Amniotic epithelial cell (primary cell): ENCODE measurements around the gene PBX4.

Experiments used
- DNase-seq: peaks from one replicate; pipeline ENCODE4 v3.0.0-alpha.2; 2010; ENCODE audit warnings: low read depth

Gene PBX4

DNA sequence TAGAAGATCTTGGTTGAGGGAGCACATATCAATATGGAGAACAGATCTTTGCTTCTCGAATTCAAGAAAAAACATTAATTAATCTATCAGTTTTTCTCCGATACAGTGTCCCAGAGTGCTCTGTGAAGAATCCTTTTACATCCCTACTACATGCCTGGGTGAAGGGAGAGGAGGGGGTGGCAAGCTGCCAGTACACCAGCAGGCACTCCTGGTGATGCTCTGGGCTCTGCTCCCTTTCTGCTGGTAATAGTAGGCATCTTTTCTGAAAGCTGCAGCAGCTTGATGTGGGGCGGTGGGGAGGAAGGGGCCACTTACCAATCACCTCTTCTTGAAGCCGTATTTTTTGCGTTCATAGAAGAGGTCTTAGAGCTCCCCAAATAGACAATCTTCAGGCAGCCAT is 30.7 kb downstream of the PBX4 start:
- DNase-seq = no peak

DNA sequence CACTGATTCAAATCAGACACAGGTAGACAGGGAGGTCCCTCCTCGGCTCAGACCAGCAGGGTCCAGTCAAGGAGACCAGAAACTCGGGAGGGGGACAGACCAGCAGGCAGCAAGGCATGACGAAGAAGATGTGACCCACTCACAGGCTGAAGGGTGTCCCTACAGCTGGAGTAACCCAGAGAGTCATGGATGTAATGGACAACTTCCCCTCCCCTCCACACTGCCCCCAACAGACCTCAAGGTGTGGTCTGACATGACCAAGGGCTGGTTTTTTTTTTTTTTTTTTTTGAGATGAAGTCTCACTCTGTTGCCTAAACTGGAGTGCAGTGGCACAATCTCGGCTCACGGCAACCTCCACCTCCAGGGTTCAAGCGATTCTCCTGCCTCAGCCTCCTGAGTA is 34.1 kb downstream of the PBX4 start:
- DNase-seq = no peak

DNA sequence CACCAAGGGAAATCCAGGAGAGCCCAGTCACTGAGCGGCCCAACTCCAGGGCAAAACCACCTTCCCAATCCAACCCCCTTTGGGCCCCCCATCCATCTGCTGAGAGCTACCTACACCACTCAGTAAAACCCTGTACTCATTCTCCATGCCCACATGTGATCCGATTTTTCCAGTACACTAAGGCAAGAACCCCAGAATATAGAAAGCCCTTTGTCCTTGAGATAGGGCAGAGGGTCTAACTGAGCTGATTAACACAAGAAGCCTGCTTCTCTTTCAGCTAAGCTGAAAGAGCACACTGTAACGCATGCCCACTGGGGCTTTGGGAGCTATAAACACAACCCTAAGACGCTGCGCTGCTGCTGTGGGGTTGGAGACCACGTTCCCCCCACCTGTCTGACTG is 36.0 kb downstream of the PBX4 start:
- DNase-seq = no peak

DNA sequence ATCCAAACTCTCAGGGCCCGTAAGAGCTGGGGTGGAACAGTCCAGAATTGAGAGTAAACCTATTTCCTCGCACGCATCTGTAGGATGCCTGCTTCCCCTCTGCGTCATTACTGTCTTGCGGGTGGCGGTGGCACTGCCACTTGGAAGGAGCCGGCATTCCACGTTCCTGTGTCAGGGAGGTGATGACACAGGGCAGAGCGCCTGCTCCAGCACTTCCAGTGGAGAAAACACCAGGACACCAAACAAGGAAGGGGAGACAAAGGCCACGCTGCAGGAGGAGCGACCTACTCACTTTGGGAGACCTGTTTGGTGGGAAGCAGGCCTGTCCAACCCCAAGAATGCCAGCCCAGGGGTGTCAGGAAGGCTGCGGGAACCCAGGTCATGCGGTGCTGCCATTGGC is 37.1 kb downstream of the PBX4 start:
- no peak for DNase-seq

DNA sequence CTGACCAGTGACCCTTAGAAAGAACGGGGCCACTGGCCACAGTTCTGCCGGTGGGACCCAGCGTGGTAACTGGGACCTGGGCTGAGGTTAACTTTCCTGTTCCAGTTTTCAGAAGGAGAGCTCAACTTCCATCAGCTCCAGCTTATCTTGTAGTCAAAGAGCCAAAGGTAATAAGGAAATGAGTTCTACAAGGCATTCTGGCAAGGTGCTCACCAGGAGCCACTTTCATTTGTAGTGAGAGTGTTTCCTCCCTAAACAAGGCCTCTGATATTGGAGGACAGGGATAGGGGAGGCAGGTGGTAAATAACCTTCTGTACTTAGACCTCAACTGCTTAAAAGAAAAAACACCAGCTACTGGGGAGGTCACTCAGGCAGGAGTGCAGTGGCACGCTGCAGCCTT is 38.1 kb downstream of the PBX4 start:
- DNase-seq = no peak

DNA sequence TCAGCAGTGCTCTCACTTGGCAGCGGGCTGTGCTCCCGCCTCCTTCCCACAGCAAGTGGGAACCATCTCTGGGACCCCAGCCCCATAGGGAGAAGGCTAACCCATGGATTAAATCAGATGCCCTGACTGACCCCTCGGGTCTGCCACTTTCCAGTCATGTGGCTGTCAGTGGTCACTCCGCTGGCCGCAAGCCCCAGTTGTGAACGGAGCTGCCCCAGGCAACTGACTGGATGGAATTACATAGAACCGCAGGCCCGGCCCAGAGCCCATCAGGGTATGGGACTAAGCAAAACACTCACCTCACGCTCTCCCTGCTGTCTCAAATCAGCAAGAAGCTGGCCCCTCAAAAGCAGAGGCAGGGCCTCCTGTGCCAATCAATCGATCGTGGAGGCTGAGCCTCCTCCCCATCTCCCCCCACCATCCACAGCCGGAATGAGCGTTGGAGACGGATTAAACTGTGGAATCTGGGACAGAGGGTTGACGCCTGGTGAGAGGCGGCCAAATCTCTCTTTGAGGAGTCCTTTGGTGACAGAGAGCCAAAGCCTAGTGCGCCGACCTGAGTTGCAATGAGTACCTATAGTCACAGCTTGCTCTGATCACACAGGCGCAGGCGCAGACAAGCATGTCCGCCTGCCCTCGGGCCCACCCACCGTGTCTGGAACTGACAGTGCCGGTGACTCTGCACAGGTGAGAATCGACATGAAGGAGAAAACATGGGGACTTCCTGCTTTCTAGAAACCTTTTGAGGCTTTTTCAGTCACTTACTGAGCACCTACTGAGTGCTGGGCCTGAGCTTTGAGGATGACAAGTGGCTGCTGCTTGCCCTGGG is 38.7 kb downstream of the PBX4 start:
- DNase-seq = no peak

DNA sequence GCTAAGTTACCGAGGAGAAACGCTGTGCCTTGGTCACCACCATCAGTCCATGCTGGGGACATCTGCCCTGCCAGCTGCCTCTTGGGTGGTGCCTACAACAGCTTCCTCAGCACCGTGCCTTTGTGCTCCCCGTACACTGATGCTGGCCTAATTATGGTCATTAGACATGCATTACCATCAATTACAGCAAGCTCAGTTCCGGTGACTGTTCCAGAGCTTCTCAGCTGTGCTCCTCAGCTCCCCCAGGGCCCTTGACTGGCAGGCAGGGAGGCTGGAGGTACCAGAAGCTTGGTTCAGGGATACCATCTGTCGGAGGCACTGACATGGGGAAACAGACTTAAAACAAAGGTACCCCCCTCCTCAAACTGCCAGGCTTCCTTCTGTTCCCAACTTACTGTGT is 40.2 kb downstream of the PBX4 start:
- DNase-seq = no peak

DNA sequence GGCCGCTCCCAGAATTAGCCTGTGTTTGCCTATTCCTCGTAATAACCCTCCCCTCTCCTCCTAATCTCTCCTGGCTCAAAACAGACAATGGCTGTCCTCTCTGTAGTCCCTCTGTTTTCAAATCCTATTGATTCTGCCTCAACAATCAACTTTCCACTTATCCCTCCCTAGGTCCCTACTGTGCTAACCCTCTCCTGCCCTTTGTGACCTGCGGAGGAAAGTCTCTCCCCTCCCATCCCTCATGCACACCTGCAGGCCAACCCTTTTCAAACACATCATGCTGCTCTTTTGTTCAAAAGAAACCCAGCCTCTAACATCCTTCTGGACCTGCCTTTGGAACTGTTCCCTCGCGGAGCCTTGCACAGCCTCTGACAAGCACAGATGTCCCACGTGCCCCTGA is 43.1 kb downstream of the PBX4 start:
- no peak for DNase-seq

DNA sequence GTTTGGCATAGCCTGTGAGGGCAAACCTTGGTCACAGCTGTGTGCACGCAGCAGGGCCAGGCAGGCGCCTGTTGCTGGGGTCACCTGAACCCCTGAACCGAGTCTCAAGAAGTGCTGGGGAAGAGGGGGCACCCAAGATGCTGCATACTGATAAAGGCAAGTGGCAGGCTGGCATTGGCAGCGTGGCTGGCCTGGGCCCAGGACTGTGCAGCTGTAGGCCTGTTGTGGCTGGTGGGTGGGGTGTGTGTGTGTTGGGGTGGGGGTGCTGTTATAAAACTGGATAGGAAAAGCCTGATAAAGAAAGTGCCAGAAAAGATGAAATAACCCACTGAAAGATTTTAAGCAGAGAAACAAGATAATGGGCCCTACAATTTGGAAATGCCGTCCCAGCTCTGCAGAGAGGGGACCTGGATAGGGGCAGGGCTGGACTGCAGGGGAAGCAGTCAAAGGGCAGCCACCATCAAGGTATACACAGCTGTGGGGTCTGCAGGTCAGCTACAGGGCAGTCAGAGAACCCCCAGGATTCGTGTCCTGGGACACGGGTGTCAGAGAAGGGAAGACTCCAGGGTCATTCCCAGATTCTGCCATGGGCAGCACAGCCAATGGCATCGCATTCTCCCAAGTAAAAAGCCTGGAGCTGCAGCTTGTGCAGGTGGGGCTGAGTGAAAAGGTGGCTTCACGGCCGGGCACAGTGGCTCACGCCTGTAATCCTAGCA is 47.3 kb downstream of the PBX4 start:
- DNase-seq = no peak

DNA sequence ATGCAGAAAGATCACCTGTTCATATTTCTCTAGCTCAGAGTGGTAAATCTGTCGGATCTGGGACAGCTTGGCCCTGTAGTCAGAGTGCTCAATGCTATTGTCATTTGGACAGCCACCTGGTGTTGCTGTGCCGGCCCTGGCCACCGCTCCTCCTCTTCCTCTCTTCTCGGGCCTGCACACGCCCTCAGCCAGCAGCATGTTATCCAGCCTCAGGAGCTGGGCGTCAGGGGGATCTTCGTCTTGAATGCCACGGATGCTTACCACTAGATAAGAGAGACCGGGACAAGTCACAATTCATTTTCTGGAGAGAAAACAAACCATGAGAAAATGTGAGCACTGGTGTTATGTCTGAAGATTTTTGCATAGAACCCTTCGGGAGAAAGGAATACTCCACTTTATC is 47.9 kb downstream of the PBX4 start:
- DNase-seq = no peak

DNA sequence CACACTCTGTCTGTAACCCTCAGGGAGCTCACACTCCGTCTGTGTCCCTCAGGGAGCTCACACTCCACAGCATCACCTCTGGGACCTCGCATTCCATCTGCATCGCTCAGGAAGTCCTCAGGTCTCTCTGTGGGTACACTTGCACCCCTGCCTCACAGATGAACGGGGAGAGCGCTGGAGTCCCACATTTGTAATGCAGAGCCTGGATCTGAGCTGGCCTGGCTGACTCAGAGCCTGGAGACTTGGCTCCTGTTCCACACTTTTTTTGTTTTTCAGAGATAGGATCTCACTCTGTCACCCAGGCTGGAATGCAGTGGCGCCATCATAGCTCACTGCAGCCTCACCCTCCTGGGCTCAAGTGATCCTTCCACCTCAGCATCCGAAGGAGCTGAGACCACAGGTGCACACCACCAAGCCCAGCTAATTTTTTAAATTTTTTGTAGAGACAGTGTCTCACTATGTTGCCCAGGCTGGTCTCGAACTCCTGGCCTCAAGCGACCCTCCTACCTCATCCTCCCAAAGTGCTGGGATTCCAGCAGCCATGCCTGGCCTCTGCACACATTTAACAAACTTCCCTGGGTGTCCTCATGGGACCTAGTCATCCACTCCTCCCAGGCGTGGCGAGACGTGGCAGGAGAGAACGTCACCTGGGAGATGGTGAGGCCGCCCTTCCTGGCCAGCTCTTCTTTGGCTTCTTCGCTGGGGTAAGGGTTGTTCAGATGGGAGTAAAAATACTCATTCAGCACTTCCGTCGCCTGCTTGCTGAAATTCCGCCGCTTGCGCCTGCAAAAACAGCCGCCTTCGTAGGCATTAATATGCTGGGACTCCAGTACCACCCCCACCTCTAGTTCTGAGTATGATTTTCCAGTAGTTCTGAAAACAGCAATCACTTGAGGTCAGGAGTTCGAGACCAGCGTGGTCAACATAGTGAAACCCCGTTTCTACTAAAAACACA is 49.4 kb downstream of the PBX4 start:
- DNase-seq = peak; percentile 37

DNA sequence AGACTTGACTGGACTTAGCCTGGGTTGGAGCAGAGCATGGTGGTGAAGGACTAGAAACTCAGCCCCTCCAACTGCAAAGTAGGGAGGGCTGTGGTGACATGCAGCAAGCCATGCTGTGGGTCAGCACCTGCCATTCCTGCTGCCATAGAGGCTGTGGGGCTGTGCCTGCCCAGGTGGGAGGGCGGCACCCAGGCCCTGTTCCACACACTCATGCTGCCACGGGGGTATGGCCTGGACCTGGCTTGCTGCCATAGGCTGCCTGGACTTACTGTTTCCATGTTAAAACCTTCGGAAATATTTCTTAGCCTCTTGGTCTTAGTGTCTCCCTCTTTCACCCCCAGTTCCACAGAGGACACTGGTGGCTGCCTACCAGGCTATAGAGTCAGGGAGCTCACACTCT is 51.1 kb downstream of the PBX4 start:
- DNase-seq = no peak

DNA sequence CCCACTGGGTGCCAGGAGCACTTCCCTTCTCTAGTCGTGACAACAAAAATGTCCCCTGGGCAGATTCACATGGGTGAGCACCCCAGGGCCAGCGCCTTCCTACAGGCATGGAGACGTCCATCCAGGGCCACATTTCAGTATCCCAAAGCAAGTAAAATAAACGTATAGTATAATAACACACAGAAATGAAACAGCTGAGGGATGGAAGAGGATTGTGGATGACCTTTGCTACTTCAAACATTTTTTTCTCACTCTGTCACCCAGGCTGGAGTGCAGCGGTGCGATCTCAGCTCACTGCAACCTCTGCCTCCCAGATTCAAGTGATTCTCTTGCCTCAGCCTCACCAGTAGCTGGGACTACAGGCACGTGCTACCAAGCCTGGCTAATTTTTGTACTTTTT is 52.2 kb downstream of the PBX4 start:
- DNase-seq = no peak

DNA sequence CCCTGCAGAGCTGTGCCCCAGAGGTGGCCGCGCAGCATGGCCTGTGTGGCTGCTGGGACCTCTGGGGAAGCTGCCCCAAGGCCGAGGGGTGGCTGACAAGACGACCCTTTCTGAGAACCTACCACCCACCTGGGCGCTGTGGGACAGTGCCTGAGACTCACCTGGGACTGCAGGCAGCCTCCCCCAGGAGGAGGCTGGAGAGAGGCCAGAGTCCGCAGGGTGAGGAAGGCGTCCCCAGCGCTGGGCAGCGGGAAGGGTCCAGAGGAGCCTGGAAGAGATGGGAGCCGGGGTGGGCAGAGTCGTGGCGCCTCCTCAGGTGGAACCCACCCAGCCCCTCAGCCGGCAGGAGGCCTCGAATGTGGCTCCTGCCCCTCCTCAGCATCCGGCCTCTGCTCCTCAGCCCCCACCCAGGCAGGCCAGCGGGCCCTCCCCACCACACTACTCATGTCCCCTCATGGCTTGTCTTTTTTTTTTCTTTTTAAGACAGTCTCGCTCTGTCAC is 55.1 kb downstream of the PBX4 start:
- DNase-seq = no peak

DNA sequence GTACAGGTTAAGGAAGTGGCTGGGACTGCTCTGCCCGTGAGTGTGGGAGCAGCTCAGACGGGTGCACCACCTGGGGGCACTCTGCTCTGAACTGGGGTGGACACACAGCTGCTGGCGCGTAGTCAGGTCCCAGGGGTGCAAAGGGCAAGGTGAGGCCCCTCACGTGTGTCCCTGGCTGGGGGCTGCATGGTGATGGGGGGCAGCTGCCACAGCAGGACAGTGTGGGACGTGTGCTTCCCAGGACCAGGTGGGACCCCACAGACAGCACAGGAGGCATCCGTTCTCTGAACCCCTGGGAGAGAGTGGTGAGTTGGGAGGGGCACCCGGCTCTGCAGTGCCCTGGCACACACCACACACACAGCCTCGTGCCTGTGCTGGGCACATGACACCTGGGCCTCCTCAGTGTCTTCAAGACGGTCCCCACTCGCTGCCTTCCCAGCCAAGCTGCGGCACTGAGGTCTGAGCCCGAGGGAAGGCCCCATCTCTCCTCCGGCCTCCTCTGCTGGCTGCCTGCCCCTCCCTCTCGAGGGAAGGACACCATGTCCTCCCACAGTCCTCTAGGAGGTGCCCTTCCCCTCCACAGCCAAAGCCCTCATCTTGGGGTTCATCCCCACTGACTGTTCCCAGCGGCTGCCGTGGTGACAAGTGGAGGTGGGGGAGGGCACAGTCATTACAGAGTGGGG is 55.7 kb downstream of the PBX4 start:
- DNase-seq = no peak

DNA sequence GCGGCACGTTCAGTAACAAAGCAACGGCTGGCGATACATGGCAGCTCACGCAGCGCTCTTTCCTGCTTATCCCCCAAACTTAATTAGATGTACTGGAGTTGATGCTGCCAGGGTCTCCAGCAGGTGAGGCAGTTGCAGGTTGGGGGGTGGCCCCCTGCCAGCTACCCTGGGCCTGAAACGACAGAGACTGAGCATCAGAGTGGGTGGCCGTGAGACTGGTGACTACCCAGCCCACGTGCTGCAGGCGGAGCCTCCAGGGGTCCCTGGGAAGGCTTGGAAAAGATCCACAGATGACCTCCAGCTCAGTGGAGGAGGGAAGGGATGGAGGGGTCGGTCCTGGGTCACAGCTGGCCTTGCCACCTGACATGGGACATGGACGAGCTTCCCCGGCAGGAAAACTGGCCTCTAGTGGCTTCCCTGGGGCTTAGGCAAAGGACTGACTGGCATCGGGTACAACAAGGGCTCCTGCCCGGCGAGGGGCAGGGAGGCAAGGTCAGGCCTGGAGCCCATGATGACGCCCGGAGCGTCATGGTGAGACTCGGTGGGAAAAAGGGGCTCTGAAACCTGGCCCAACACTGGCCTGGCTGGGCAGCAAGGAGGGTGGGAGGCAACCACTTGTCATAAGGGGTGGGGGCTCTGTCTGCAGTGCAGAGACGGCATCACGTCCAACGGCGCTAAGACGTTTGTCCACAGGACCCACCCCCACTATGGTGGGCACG is 56.4 kb downstream of the PBX4 start:
- no peak for DNase-seq

DNA sequence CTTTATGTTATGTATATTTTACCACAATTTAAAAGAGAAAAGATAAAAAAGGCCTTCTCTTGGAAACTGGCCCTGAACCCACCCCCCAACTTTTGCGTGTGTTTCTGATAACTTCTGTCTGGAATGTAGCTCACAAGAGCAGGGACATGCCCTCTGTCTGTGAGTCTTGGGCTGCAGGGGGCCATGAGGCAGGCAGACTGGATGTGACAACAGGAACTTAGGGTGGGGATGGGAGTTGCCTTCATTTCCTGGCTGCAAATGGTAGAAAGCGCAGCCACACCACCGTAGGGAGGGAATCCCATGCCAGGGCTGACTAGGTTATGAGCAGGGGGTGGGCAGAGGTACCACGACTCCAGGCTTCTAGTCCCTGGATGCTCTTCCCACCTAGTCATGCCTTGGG is 58.6 kb downstream of the PBX4 start:
- DNase-seq = no peak

DNA sequence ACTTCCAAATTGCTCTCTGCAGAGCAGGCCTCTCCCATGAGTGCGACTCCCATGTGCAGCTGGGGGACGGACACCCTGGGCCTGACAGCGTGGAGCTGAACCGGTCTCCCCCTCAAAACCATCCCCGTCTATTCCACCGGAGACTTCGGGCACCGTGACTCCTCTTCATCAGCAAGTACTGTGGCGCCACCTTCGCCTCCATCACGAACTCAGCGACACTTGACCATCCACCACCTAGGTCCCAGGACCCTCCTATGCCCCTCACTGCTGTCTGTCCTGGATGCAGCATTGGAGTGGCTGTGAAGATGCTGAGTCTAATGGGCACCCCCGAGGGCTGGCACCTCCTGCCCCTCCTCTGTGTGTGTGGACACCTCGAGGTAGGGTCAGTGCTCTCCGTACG is 59.9 kb downstream of the PBX4 start:
- DNase-seq = no peak

DNA sequence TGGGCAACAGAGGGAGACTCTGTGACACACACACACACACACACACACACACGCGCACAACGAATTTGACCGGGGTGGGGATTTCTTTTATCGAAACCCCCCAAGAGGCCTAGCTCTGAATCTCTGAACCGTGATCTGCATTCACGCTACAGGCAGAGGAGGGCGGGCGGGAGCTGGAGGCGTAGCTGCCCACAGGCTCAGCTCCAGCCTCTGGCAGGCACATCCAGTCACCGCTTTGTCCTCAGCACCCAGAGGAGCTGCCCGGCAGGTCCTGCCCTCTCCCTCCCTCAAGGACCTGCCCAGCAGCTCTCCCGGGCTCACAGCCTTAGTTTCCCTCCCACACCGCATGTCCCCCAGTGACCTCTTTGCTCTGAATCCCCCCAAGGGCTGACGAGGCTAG is 60.4 kb downstream of the PBX4 start:
- DNase-seq = no peak

DNA sequence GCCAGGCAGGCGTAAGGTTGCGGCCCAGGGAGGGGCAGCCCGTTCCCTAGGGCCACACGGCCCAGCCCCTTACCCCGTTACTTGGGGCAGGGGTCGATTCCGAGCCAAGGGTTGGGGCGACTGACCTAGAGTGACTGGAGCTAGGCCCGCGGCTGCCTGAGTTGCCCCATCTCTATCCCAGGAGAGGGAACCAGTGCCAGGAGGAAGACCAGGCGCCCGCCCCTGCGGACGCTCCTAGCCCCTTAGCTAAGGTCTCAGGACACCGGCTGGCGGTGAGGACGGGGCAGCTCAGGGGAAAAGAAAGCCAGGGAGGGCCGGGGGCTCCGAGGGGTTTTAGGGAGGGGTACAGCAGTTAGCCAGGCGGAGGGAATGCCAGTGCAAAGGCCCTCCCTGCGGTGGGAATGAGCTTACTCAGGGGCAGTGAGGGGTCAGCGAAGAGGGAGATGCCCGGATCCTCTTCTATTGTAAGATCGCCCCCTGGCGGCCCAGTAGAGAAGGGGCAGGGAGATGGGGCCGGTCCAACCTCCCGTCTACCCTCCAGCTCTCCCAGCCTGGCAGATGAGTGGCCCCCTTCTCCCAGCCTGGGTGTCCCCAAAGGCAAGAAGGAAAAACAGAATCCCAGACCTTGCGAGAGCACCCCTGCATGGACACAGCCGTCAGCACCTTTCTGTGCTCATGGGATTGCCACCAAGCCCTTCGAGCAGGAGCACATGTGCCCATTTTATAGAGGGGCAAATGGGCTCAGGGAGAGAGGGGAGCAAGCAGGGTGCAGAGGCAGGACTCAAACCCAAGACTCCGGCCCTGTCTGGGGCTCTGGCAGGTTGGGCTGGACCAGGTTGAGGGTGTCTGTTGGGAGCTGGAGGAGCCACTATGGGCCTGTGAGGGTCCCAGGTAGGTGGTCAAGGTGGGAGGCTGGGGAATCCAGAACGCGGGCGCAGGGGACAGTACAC is 64.1 kb downstream of the PBX4 start:
- DNase-seq = peak; percentile 34
